GM12878 (cell line): ENCODE measurements around the gene RAD51B. TPM values are rescaled to one million over a fixed set of nuclear protein-coding genes. Genes with fewer than 3 reads are reported as not detected.

Experiments
- BCL11A ChIP-seq: IDR thresholded peaks from 2 replicates; pipeline ENCODE4 v1.6.1; 2011; ENCODE audit warnings: low read depth, low read length
- CBX5 ChIP-seq: sonication (generic); IDR thresholded peaks from 2 replicates; pipeline ENCODE4 v1.6.1; 2016; ENCODE audit warnings: low read depth, moderate library complexity, mild to moderate bottlenecking, inconsistent platforms
- DPF2 ChIP-seq: fragments of 450-650 bp; IDR thresholded peaks from 2 replicates; pipeline ENCODE4 v1.6.1; 2017; ENCODE audit warnings: mild to moderate bottlenecking
- JUNB ChIP-seq: IDR thresholded peaks from 2 replicates; pipeline ENCODE4 v1.6.1; 2016; ENCODE audit warnings: antibody characterized with exemption, mild to moderate bottlenecking
- NFYA ChIP-seq: IDR thresholded peaks from 2 replicates; pipeline ENCODE4 v1.6.1; 2011; ENCODE audit warnings: low read depth, mild to moderate bottlenecking, low read length, improper control_type of control experiment, borderline replicate concordance
- PAX5 ChIP-seq: IDR thresholded peaks from 2 replicates; pipeline ENCODE4 v1.6.1; 2011; ENCODE audit warnings: low read depth, low read length, borderline replicate concordance
- RELA ChIP-seq: fragments of 450-650 bp; IDR thresholded peaks from 2 replicates; pipeline ENCODE4 v1.8.0; 2014; ENCODE audit warnings: borderline replicate concordance; ENCODE audit not compliant: partially characterized antibody
- SMARCA5 ChIP-seq: fragments of 450-650 bp; IDR thresholded peaks from 2 replicates; pipeline ENCODE4 v1.6.1; 2017; ENCODE audit warnings: mild to moderate bottlenecking
- STAT1 ChIP-seq: fragments of 450-650 bp; conservative IDR thresholded peaks from 2 replicates; pipeline ENCODE4 v1.6.1; 2014; ENCODE audit warnings: antibody characterized with exemption, mild to moderate bottlenecking
- ZNF384 ChIP-seq: IDR thresholded peaks from 2 replicates; pipeline ENCODE4 v1.6.1; 2012; ENCODE audit warnings: low read depth, mild to moderate bottlenecking, low read length, improper control_type of control experiment, borderline replicate concordance
- ZNF622 ChIP-seq: fragments of 450-650 bp; IDR thresholded peaks from 2 replicates; pipeline ENCODE4 v1.6.1; 2017; ENCODE audit warnings: mild to moderate bottlenecking, inconsistent platforms
- polyA plus RNA-seq, 11 experiments: library from polyadenylated mRNA; depleted of rRNA in 4 of 11; unstranded in 6 of 11; stranded (reverse) in 5 of 11; fragments of >200 nt; fragmentation: Nextera tagmentation in 4 of 11; fragmentation: Illumina TruSeq in 1 of 11; extraction: Ambion mirVana in 4 of 11; extraction: Trizol in 1 of 11; gene quantifications; 1 replicate in 1 of 11; 2 replicates in 10 of 11; pipeline versions ENCODE4 v1.2.1 to v1.2.3, GENCODE V29; 2011 to 2016; ENCODE audit warnings: inconsistent platforms in 2 of 11, missing spikeins in 2 of 11, low read depth in 1 of 11
- total RNA-seq, 4 experiments: library from RNA; depleted of rRNA in 3 of 4; stranded (reverse); fragments of >200 nt in 3 of 4; fragmentation: Illumina TruSeq in 1 of 4; extraction: Trizol in 1 of 4; gene quantifications; 2 replicates each; pipeline versions ENCODE4 v1.2.1 to v1.2.3, GENCODE V29; 2013 to 2021
- TF ChIP-seq, protein P1 (sequence below): fragments of 450-650 bp; IDR thresholded peaks from 2 replicates; pipeline ENCODE4 v1.6.1; 2017; ENCODE audit warnings: antibody characterized with exemption, mild to moderate bottlenecking, moderate library complexity
- TF ChIP-seq, protein P2 (sequence below): fragments of 450-650 bp; formaldehyde crosslinking; IDR thresholded peaks from 2 replicates; pipeline ENCODE4 v1.5.0; 2022; ENCODE audit warnings: mild to moderate bottlenecking, missing genetic modification characterization
- TF ChIP-seq, protein P3 (sequence below): fragments of 450-650 bp; IDR thresholded peaks from 2 replicates; pipeline ENCODE4 v1.6.1; 2016; ENCODE audit warnings: mild to moderate bottlenecking

RAD51B gene
- total and polyA plus RNA-seq, 10 of the 15 experiments (the other 5 are each of a cell fraction or from before 2014, with no cell fraction given): 9.8 to 26.8 (median 21.3) TPM

DNA sequence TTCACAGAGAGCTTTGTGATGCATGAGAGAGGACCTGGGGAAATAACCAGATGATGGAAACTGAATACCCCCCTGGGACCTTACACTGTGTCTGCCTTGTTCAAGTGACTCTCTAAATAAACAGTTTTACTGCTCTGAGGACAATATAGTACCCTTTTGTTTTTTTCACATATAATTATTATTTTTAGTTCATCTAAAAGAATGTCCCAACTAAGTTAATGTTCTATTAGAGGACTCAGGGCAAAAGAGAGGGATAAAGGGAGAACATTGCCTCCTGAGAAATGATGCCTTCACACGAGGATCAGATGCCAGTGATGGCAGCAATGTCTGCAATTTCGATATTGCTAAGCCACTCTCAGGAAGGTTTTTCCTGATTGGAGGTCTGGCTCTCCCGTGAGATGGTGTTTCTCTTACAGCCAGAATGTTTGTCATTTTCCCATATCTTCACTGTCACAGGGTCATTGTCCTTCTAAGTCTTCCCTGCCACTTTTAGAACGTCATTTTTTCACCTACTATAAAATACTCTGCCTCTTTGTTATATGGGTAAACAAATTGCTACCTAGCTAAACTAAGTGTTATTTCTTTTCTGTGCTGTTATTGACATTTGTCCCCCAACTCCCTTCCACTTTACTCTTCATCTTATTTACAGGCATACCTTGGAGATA, 201.6 kb downstream of the RAD51B start (continued):
- TF ChIP-seq, protein P1, sequence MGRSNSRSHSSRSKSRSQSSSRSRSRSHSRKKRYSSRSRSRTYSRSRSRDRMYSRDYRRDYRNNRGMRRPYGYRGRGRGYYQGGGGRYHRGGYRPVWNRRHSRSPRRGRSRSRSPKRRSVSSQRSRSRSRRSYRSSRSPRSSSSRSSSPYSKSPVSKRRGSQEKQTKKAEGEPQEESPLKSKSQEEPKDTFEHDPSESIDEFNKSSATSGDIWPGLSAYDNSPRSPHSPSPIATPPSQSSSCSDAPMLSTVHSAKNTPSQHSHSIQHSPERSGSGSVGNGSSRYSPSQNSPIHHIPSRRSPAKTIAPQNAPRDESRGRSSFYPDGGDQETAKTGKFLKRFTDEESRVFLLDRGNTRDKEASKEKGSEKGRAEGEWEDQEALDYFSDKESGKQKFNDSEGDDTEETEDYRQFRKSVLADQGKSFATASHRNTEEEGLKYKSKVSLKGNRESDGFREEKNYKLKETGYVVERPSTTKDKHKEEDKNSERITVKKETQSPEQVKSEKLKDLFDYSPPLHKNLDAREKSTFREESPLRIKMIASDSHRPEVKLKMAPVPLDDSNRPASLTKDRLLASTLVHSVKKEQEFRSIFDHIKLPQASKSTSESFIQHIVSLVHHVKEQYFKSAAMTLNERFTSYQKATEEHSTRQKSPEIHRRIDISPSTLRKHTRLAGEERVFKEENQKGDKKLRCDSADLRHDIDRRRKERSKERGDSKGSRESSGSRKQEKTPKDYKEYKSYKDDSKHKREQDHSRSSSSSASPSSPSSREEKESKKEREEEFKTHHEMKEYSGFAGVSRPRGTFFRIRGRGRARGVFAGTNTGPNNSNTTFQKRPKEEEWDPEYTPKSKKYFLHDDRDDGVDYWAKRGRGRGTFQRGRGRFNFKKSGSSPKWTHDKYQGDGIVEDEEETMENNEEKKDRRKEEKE: no peak
- TF ChIP-seq SMARCA5 (no peak), CBX5 (no peak), JUNB (no peak), PAX5 (no peak), ZNF384 (no peak), DPF2 (peak; percentile 55; the same call in 1 of the 2 replicates), ZNF622 (no peak), NFYA (no peak), BCL11A (0 out of 2 replicates have a peak, but pooled peaks have one; percentile 16), RELA (no peak), STAT1 (no peak)
- TF ChIP-seq, protein P2, sequence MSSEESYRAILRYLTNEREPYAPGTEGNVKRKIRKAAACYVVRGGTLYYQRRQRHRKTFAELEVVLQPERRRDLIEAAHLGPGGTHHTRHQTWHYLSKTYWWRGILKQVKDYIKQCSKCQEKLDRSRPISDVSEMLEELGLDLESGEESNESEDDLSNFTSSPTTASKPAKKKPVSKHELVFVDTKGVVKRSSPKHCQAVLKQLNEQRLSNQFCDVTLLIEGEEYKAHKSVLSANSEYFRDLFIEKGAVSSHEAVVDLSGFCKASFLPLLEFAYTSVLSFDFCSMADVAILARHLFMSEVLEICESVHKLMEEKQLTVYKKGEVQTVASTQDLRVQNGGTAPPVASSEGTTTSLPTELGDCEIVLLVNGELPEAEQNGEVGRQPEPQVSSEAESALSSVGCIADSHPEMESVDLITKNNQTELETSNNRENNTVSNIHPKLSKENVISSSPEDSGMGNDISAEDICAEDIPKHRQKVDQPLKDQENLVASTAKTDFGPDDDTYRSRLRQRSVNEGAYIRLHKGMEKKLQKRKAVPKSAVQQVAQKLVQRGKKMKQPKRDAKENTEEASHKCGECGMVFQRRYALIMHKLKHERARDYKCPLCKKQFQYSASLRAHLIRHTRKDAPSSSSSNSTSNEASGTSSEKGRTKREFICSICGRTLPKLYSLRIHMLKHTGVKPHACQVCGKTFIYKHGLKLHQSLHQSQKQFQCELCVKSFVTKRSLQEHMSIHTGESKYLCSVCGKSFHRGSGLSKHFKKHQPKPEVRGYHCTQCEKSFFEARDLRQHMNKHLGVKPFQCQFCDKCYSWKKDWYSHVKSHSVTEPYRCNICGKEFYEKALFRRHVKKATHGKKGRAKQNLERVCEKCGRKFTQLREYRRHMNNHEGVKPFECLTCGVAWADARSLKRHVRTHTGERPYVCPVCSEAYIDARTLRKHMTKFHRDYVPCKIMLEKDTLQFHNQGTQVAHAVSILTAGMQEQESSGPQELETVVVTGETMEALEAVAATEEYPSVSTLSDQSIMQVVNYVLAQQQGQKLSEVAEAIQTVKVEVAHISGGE (CRISPR knock-in tag): no peak
- TF ChIP-seq, protein P3, sequence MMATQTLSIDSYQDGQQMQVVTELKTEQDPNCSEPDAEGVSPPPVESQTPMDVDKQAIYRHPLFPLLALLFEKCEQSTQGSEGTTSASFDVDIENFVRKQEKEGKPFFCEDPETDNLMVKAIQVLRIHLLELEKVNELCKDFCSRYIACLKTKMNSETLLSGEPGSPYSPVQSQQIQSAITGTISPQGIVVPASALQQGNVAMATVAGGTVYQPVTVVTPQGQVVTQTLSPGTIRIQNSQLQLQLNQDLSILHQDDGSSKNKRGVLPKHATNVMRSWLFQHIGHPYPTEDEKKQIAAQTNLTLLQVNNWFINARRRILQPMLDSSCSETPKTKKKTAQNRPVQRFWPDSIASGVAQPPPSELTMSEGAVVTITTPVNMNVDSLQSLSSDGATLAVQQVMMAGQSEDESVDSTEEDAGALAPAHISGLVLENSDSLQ: no peak
- TF ChIP-seq, all 136 proteins: peak for 25
